GM19452 (cell line): ENCODE measurements around the gene STK39.

ENCODE experiments used
- ATAC-seq: cut with Tn5 transposase; IDR thresholded peaks from one replicate; pipeline ENCODE4 v1.9.1; 2021; ENCODE audit not compliant: unreplicated experiment

The STK39 gene

DNA sequence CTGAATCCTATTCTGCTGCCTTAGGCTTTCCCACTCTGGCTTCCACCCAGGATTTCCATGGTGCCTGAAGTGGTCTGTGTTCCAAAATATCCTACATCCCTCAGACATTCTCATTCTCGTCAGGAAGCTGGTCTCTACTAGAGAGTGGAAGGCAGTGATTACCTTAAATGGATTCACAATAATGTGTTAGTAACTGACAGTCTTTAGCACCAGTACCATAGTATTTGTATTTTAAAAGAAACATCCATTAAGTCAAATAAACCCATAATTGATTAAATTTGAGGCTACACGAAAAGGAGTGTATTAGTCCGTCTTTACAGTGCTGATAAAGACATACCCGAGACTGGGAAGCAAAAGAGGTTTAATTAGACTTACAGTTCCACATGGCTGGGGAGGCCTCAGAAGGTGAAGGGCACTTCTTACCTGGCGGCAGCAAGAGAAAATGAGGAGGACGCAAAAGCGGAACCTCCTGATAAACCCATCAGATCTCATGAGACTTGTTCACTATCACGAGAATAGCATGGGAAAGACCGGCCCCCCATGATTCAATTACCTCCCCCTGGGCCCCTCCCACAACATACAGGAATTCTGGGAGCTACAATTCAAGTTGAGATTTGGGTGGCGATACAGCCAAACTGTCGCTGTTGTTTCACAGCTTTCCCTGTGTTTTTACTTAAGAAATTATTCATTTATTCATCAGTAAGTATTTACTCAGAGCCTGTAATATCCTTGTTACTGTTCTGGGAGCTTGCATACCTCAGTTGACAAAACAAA lies 306.5 kb downstream of the STK39 start:
- ATAC-seq = no peak

DNA sequence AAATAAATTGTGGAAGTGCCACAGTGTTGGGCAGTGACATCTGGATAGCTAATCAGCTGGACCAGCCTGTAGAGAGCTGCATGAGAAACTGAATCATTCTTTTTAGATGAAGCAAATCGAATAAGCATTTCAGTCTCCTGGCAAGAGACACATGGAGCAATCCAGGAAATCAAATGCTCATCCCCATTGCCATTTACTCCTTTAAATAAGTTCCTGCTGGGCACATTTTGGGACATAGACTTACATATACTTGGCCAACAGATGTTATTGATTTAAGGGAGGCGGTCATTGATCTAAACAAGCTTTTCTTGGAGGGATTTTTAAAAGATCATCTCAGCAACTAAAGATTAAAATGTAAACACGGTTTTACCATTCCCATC lies 307.1 kb downstream of the STK39 start:
- ATAC-seq = no peak

DNA sequence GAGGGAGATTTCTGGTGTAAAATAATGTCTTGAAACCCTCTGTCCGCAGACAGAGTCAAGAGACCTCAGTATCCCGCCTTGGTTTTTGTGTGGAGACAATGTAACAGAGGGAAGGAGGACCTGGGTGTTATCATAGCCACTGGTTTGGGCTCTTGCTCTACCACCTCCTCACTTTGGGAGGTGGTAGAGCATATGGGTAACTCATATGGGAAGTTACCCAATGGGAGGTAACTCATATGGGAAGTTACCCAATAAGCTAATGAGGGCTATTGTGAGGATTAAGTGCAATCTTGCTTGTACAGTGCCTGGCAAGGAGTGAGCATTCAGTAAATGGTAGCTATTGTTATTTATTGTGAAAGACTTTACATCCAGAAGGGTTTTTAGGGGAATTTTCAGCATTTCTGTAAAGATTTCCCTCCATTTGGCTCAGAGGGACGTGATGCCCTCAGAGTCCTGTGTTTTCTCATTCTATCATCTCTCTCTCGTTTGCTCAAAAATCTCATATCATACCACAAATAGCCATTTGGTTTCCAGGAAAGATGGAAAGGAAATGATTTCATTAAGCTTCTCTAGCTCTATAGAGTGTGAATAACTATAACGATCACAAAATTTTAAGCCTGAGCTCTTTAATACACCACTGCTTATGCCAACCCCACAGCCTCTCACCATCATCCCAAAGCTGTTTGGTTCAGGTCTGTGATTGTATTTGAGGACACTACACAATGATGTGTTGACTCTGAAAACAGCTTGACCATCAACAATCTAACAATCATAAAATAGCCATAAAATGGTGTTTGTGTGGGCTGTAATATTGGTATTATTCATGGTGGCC lies 307.7 kb downstream of the STK39 start:
- ATAC-seq = no peak

DNA sequence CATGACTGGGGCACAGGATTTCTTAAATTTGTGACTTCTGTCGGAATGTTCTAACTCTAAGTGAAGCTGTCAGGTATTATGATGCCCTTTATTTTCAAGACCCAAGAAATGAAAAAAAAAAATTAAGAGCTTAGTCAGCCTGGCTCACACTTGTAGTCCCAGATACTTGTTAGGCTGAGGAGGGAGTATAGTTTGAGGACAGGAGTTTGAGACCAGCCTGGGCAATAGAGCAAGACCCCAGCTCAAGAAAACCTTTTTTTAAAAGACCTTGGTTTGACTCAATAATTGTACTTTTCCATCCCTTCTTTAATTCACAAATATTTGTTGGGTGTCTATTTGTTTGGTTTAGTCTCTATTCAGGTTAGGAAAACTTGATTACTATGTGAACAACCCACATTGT lies 310.0 kb downstream of the STK39 start:
- no peak for ATAC-seq

DNA sequence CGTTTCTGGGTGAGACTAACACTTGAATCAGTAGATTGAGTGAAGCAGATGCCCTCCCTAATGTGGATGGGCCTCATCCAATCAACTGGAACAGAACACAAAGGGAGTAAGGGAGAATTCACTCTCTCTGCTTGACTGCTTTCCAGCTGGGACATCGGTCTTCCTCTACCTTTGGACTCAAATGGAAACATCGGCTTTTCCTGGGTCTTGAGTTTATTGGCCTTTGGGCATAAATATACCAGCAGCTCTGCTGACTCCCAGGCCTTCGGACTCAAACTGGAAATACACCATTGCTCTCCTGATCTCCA lies 311.6 kb downstream of the STK39 start:
- ATAC-seq = no peak

DNA sequence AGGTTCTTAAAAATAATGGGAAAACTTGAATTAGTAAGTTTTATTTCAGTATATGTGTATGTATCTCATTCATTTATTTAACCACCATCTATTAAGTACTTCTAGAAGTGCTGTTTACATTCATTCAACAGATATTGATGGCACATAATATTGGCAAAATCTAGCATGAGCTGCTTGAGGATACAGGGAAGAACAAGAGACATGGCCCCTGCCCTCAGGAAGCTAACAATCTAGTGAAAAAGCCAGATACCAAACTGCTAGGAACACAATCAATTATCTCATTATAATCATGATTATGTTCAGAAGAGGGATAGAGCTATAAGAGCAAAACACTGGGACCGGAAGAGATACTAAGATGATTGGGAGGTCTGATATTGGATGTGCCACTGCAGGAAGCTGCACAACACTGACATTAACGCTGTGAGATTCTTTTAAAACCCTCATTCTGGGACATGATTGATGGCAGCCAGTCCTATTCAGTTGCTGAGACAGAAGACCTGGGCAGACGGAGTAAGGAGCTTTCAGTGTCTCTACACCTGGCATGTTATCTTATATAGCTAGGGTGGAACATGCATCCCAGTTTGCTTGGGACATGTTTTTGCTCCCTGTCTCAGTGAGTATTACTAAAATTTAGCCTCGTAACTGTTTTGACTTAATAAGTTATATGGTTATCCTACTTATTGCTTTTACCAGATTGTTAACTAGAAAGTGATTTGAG lies 314.1 kb downstream of the STK39 start:
- no peak for ATAC-seq

DNA sequence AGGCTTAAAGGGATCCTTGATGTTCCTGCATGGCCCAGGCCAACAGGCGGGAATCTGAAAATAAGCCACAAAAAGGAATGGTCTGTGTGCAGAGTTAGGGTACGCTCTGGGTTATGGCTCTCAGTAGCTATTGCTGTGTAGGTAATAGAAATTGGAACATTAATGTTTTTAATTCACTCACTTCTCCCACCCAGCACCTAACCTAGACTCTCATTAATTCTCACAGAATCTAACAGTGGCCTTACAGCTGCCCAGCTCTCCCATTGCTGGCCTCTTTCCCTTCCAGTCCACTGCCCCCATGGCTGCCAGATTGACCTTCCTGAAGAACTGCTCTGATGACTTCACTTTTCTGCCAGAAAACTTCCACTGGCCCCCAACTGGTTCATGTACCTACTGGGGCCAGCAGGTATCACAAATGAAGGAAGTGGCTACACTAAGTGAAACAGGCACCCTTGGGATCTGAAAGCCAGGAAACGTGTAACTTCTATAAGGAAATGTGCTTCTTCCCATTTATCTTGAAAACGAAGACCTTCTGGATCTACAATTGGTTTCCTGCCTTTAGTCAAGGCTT lies 315.2 kb downstream of the STK39 start:
- no peak for ATAC-seq

DNA sequence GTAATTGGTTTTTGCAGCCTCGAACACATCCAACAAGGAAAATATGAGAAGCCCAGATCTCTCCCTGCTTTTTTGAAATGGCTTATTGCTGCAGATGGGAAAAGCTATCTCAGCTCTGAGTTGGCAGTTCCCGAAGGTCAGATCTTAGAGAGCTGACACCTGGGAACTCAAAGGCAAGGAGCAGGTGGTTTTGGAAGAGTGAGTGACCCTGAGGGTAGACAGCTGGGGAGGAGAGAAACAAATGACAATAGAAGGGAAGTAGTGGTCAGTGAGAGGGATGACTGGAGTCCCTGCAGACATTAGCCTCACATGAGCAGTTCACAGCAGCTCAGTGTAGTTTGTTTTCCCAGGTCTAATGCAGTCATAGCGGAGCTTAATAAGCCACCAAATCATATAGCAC lies 317.9 kb downstream of the STK39 start:
- ATAC-seq = no peak

DNA sequence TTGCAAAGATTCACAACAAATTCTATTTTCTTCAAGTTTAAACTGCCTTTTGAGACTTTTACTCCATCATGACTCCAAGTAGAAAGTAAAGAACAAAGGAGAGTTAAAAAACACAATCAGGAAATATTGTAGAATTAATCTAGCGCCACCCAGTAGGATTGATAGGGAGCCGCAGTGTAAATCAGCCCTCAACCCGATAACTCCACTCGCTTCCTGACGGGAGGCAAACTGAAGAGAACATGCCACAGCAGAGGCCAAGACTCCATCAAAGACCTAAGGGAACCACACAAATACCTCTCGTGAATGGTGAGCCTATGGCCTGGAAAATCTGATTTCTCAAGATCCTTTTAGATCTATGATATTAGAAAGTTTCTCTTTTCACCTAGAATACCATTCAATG lies 319.0 kb downstream of the STK39 start:
- ATAC-seq = no peak

DNA sequence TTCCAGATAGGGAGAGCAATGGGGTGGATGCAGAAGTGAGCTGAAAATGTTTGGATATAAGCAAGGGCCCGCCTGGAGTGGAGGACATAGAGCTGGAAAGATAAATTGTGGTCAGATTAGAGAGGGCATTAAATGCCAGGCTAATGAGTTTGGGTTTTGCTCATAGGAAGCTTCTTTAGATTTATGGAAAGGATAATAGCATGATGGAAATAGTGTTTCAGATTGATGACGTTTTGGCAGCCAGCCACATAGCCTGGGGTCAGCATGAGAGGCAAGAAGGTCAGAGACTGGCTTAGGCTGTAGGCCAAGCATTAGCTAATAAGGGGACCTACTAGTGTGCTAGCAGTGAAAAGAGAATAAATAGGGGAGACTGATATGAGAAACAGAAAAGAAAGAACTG lies 321.6 kb downstream of the STK39 start:
- ATAC-seq = no peak

DNA sequence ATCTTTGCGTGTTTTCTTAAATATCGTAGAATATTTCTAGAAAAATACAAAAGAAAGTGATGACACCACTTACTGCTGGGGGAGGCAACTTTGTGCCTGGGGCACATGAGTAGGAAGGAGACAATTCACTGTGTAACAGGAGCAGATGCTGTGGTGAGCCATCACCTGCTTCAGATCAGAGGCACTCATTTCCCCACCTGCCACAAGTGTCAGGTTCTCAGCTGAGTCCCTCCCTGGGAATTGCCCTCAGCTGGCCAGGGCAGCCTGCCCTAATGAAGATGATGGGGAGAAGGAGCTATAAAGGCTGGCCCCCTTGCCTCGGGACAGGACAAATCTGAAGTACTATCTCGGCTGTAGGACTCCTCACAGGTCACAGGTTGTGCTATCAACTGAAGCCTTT lies 322.8 kb downstream of the STK39 start:
- ATAC-seq = no peak

DNA sequence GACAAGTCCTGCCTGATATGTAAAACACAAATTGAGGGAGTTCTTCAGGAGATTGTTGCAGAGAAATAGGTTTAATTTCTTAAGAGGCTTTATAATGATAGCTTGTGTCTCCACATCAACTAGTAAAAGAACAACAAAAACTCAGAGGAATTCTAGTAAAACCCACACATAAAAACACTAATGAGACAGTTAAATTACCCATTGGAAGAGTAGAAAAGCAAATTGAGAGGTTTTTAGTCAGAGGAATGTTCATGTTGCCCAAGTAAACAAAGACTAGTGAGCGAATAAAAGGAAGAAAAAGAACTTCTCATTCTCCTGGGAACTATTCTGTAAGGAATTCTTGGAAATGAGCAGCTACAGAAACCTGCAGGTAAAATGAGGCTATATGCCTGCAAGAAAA lies 330.6 kb downstream of the STK39 start:
- no peak for ATAC-seq

DNA sequence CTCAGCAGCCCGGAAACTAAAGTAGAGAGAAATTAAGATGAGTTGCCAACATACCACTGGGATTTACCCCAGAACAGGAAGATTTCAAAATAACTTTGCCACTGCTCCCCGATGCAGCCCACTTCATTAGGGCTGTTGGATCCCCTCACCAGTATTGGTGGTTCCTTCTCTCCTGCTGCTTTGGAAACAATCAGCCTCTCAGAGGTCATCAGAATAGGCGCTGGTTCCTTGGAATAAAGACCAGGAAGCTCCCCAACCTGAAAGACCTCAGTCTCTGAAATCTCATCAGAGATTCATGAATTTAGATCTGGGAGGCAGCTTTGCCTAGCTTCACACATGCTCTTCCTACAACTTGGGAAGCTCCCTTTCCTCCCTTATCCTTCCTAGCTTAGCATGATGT lies 332.4 kb downstream of the STK39 start:
- no peak for ATAC-seq

DNA sequence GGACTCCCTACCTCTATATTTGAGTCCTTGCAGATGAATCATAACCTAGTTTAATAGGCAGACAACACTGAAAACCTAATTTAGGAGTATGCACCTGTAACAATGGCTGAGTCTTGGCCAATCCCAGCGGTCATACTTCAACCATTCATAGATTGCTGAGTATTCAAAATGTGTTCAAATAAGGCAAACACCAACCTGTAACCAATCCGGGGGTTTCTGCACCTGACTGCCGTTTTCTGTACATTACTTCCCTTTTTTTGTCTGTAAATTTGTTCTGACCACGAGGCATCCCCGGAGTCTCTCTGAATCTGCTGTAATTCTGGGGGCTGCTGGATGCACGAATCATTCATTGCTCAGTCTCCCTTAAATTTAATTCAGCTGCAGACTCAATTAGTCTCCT lies 338.6 kb downstream of the STK39 start:
- ATAC-seq = no peak

DNA sequence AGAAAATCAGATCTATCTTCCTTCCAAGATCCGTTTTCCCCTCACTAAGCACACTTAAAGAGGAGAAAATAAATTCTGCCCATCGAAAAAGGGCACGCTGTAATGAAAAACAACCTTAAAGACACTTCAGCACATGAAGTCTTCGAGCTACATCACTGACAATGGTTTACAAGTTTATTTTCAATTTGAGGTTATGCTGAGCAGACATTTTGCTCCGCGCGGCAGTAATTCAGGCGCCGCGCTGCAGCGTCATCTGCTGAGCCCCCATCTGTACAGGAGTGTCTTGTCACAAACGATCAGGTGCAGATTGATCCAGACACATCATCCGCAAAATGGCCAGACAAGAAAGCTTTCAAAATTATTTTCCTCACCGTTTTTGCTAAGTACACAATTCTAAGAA lies 341.7 kb downstream of the STK39 start:
- ATAC-seq = no peak
